Sciatic nerve (tissue), 2 donors: Measurements from ENCODE around the gene CYP4B1. TPM values are rescaled to one million over a fixed set of nuclear protein-coding genes. Genes with fewer than 3 reads are reported as not detected.
"Not testable (repeated sequence)": the region's sequence is repeated elsewhere in the genome, so short reads cannot be mapped to it uniquely, and the experiment has no call there.

Experiments
- ATAC-seq: fragments of 200-7000 bp; cut with Tn5 transposase; one replicate; pipeline ENCODE4 v1.9.1; 2020; ENCODE audit warnings: mild to moderate bottlenecking, moderate library complexity
- DNase-seq: peaks from one replicate; pipeline ENCODE4 v3.0.0-alpha.2; 2020; ENCODE audit warnings: low spot score
- intact Hi-C: fragments of 100-400 bp; cut with DNase I; formaldehyde crosslinking; loops from one replicate; pipeline ENCODE4 v1.14.2; 2022
- total RNA-seq: library from RNA; stranded (reverse); fragmentation: NEBNext Ultra II Directional; extraction: Animal tissue kit (Norgen Biotek cat#: 25700); gene quantifications from one replicate; pipeline ENCODE4 v1.2.1, GENCODE V29; 2021
- donor health status: DM: no; HTN: no; CAD: no.
- donor health status: DM: no; HTN: no; CAD: no.

The CYP4B1 gene
- total RNA-seq, 1 donor from 2014 or later: 20.9 TPM

- DNase-seq, intact Hi-C loops, ATAC-seq: not testable (repeated sequence)
Observed at GRCh38 chr1:46788634-46789033, 10.2 kb upstream of the CYP4B1 start.

- intact Hi-C loops: no loop called here
- DNase-seq (no peak), ATAC-seq (no peak)
Observed at GRCh38 chr1:46790446-46791101, 8.3 kb upstream of the CYP4B1 start.

GRCh38 chr1:46793126-46793525 lies 5.7 kb upstream of the CYP4B1 start:
- intact Hi-C loops: no loop called here
- DNase-seq (no peak), ATAC-seq (no peak)

- intact Hi-C loops: no loop called here
- ATAC-seq (no peak), DNase-seq (no peak)
Observed at GRCh38 chr1:46797696-46798470, 963 bp upstream of the CYP4B1 start.

- ATAC-seq (no peak), DNase-seq (no peak)
- intact Hi-C loops: no loop called here
Observed at GRCh38 chr1:46800742-46801141, 1.9 kb downstream of the CYP4B1 start.

- intact Hi-C loops: no loop called here
- no peak for ATAC-seq
- DNase-seq: no peak
Observed at GRCh38 chr1:46801323-46802055, 2.6 kb downstream of the CYP4B1 start.

GRCh38 chr1:46802081-46802480 lies 3.2 kb downstream of the CYP4B1 start:
- peak; percentile 7 for DNase-seq
- intact Hi-C loops: no loop called here
- no peak for ATAC-seq

- no peak for ATAC-seq
- DNase-seq: peak; percentile 22
Observed at GRCh38 chr1:46802901-46803574, 4.2 kb downstream of the CYP4B1 start.

GRCh38 chr1:46804027-46804889 lies 5.4 kb downstream of the CYP4B1 start:
- DNase-seq: peak; percentile 62

More at GRCh38 chr1:46802901-46803574, 4.2 kb downstream of the CYP4B1 start:
- intact Hi-C loops: no loop called here

GRCh38 chr1:46804926-46805325 lies 6.1 kb downstream of the CYP4B1 start:
- intact Hi-C loops: no loop called here
- DNase-seq (no peak), ATAC-seq (no peak)

More at GRCh38 chr1:46804027-46804889, 5.4 kb downstream of the CYP4B1 start:
- intact Hi-C loops: no loop called here
- ATAC-seq: no peak

- ATAC-seq (no peak), DNase-seq (no peak)
- intact Hi-C loops: no loop called here
Observed at GRCh38 chr1:46805755-46806154, 6.9 kb downstream of the CYP4B1 start.

- DNase-seq (peak; percentile 75), ATAC-seq (peak; percentile 97)
- intact Hi-C loops: no loop called here
Observed at GRCh38 chr1:46806196-46807020, 7.6 kb downstream of the CYP4B1 start.

GRCh38 chr1:46807046-46807972 lies 8.5 kb downstream of the CYP4B1 start:
- intact Hi-C loops: no loop called here
- ATAC-seq (peak; percentile 9), DNase-seq (no peak)

- no peak for DNase-seq
- intact Hi-C loops: no loop called here
- ATAC-seq: no peak
Observed at GRCh38 chr1:46809071-46809470, 10.2 kb downstream of the CYP4B1 start.

GRCh38 chr1:46809904-46810303 lies 11.1 kb downstream of the CYP4B1 start:
- DNase-seq (no peak), ATAC-seq (no peak)
- intact Hi-C loops: loop anchor here (5.0 kb wide), 1 partner anchor 1317 kb away; no protein-coding TSS in a partner anchor

GRCh38 chr1:46810596-46810995 lies 11.8 kb downstream of the CYP4B1 start:
- DNase-seq (no peak), ATAC-seq (no peak)
- intact Hi-C loops: loop anchor here (5.0 kb wide), 1 partner anchor 1317 kb away; no protein-coding TSS in a partner anchor
